ENCODE measurements around the gene EHMT1.
"Not testable (repeated sequence)": the region's sequence is repeated elsewhere in the genome, so short reads cannot be mapped to it uniquely, and the experiment has no call there.

The EHMT1 gene

DNA sequence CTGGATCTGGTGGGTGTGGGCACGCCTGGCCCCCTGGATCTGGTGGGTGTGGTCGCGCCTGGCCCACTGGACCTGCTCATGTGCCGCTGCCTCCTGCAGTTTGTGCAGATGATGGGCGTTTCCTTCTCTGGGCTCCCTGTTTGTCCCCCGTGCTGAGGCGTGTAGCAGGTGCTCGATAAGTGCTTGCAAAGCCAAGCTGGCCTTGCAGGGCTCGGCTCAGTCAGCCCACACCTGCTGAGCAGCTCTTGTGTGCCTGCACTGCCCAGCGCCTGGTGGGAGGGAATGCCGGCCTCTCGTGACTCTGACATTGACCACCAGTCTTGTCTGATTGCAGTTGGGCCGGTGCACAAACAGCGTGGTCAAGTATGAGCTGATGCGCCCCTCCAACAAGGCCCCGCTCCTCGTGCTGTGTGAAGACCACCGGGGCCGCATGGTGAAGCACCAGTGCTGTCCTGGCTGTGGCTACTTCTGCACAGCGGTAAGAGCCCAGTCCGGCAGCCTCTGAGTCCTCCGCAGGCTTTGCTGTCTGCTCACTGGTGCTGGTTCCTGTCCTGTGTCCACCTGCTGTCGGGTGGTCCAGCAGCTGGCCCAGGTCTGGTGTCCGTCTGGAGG, 156.1 kb downstream of the EHMT1 start:
- Histone ChIP-seq H3K9me3 (ENCODE audit: insufficient read depth, low read length) (0 out of 2 replicates have a peak, but pooled peaks cover 2% of the 10 kb centered on the region), H3K36me3 (ENCODE audit: insufficient read depth, insufficient read length, low read length) (peaks cover 86% of the 10 kb centered on the region), H3K4me3 (ENCODE audit: insufficient read length, low read depth) (no peak overlapping the region), H3K27me3 (ENCODE audit: insufficient read depth, insufficient read length) (no peaks in the 10 kb centered on the region), H3K9ac (ENCODE audit: insufficient read length, low read depth) (no peak overlapping the region), H3K4me1 (ENCODE audit: insufficient read depth, insufficient read length) (peaks cover 6% of the 10 kb centered on the region)
- no peak for DNase-seq (ENCODE audit: low read depth, low spot score)
- no peak for TF ChIP-seq SUZ12 (IDR thresholded peaks at IDR 0.05; ENCODE audit: extremely low read depth, insufficient read depth, insufficient read length)
- no peak for TF ChIP-seq ZNF274 (IDR thresholded peaks at IDR 0.05; ENCODE audit: low read depth, low read length)
- no peak for TF ChIP-seq YY1 (IDR thresholded peaks at IDR 0.05; ENCODE audit: insufficient read depth, insufficient read length)

DNA sequence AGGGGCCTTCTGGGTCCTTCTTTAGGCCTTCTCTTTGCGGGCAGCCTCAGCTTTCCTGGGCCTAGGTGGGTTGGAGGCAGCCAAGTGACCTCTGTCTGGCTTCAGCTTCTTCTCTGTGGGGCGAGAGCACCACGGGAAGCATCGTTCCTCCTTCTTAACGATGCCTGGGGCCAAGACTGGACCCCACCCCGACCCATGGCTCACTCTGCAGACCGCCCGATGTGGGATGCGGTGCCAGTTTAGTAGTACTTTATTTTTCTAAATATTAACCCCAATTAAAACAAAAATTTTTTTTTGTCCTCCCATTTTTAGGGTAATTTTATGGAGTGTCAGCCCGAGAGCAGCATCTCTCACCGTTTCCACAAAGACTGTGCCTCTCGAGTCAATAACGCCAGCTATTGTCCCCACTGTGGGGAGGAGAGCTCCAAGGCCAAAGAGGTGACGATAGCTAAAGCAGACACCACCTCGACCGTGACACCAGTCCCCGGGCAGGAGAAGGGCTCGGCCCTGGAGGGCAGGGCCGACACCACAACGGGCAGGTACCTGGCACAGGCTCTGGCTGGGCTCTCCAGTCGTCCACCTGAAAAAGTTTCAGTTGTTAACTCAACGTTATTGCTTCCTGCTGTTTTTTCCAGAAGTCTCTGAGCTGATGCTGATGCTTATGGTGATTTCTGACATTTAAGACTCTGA, 157.6 kb downstream of the EHMT1 start:
- Histone ChIP-seq H3K27me3 (ENCODE audit: insufficient read depth, insufficient read length) (no peaks in the 10 kb centered on the region), H3K4me3 (ENCODE audit: insufficient read length, low read depth) (no peak overlapping the region), H3K9ac (ENCODE audit: insufficient read length, low read depth) (no peak overlapping the region), H3K36me3 (ENCODE audit: insufficient read depth, insufficient read length, low read length) (peaks cover 86% of the 10 kb centered on the region), H3K4me1 (ENCODE audit: insufficient read depth, insufficient read length) (peaks cover 6% of the 10 kb centered on the region), H3K9me3 (ENCODE audit: insufficient read depth, low read length) (no peaks in the 10 kb centered on the region)
- DNase-seq (ENCODE audit: low read depth, low spot score), result no peak
- TF ChIP-seq YY1 (IDR thresholded peaks at IDR 0.05; ENCODE audit: insufficient read depth, insufficient read length), result no peak
- no peak for TF ChIP-seq SUZ12 (IDR thresholded peaks at IDR 0.05; ENCODE audit: extremely low read depth, insufficient read depth, insufficient read length)
- TF ChIP-seq ZNF274 (IDR thresholded peaks at IDR 0.05; ENCODE audit: low read depth, low read length), result no peak

DNA sequence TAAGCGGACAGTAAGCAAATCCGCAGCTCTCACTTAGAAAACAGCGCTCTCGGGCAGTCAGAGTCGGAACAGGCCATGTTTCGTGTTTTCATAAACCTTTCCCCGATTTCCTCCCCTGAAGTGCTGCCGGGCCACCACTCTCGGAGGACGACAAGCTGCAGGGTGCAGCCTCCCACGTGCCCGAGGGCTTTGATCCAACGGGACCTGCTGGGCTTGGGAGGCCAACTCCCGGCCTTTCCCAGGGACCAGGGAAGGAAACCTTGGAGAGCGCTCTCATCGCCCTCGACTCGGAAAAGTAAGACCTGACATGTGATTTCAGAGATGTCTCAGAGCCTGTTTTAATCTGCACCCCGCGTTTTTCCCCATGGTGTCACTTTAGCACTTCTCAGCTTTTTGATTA, 159.0 kb downstream of the EHMT1 start:
- no peak for TF ChIP-seq YY1 (IDR thresholded peaks at IDR 0.05; ENCODE audit: insufficient read depth, insufficient read length)
- no peak for TF ChIP-seq ZNF274 (IDR thresholded peaks at IDR 0.05; ENCODE audit: low read depth, low read length)
- TF ChIP-seq SUZ12 (IDR thresholded peaks at IDR 0.05; ENCODE audit: extremely low read depth, insufficient read depth, insufficient read length), result no peak
- H3K4me3 ChIP-seq (ENCODE audit: insufficient read length, low read depth), result no peak overlapping the region
- H3K4me1 ChIP-seq (ENCODE audit: insufficient read depth, insufficient read length), result peaks cover 6% of the 10 kb centered on the region
- H3K9me3 ChIP-seq (ENCODE audit: insufficient read depth, low read length), result no peaks in the 10 kb centered on the region
- no peak for DNase-seq (ENCODE audit: low read depth, low spot score)
- H3K36me3 ChIP-seq (ENCODE audit: insufficient read depth, insufficient read length, low read length), result peaks cover 92% of the 10 kb centered on the region
- no peaks in the 10 kb centered on the region for H3K27me3 ChIP-seq (ENCODE audit: insufficient read depth, insufficient read length)
- H3K9ac ChIP-seq (ENCODE audit: insufficient read length, low read depth), result no peak overlapping the region

DNA sequence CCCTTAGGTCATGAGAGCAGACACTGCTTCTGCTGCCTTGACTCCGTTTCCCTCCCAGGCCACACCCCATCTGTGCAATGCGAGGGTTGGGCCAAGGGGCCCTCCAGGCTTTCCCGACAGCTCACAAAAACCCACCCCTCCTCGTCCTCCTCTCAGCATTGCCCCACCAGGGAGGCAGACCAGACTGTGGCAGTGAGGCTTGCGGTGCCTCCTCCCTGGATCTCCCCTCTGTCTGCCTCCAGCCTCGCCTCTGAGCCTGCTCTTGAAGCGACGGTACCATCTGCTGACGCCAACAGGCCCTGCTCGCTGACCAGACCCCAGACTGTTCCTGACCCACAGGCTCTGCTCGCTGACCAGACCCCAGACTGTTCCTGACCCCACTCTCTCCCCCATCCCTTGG, 159.5 kb downstream of the EHMT1 start:
- H3K36me3 ChIP-seq (ENCODE audit: insufficient read depth, insufficient read length, low read length), result peaks cover 93% of the 10 kb centered on the region
- no peak for TF ChIP-seq YY1 (IDR thresholded peaks at IDR 0.05; ENCODE audit: insufficient read depth, insufficient read length)
- TF ChIP-seq ZNF274 (IDR thresholded peaks at IDR 0.05; ENCODE audit: low read depth, low read length), result no peak
- TF ChIP-seq SUZ12 (IDR thresholded peaks at IDR 0.05; ENCODE audit: extremely low read depth, insufficient read depth, insufficient read length), result no peak
- no peak for DNase-seq (ENCODE audit: low read depth, low spot score)

DNA sequence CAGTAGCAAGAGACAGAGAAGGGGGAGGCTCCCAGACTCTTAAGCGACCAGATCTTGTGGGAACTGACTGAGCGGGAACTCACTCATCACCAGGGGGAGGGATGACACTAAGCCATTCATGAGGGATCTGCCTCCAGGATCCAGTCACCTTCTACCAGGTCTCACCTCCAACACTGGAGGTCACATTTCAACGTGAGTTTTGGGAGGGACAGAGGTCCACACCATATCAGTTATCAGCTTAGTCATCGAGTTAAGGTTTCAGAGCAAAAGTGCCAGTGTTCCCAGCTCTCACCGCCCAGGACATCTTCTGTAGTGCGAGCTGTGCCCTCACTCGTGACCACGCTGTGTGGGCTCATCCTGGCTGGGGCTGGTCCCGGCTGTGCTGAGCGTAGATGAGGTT, 160.1 kb downstream of the EHMT1 start:
- H3K27me3 ChIP-seq (ENCODE audit: insufficient read depth, insufficient read length), result no peaks in the 10 kb centered on the region
- no peaks in the 10 kb centered on the region for H3K9me3 ChIP-seq (ENCODE audit: insufficient read depth, low read length)
- TF ChIP-seq ZNF274 (IDR thresholded peaks at IDR 0.05; ENCODE audit: low read depth, low read length) (no peak), YY1 (IDR thresholded peaks at IDR 0.05; ENCODE audit: insufficient read depth, insufficient read length) (no peak), SUZ12 (IDR thresholded peaks at IDR 0.05; ENCODE audit: extremely low read depth, insufficient read depth, insufficient read length) (no peak)
- no peak overlapping the region for H3K9ac ChIP-seq (ENCODE audit: insufficient read length, low read depth)
- DNase-seq (ENCODE audit: low read depth, low spot score), result no peak
- H3K4me3 ChIP-seq (ENCODE audit: insufficient read length, low read depth), result no peak overlapping the region
- peaks cover 6% of the 10 kb centered on the region for H3K4me1 ChIP-seq (ENCODE audit: insufficient read depth, insufficient read length)
- peaks cover 92% of the 10 kb centered on the region for H3K36me3 ChIP-seq (ENCODE audit: insufficient read depth, insufficient read length, low read length)

More for the DNA sequence above, 159.5 kb downstream of the EHMT1 start:
- Histone ChIP-seq H3K9me3 (ENCODE audit: insufficient read depth, low read length) (no peaks in the 10 kb centered on the region), H3K9ac (ENCODE audit: insufficient read length, low read depth) (no peak overlapping the region), H3K27me3 (ENCODE audit: insufficient read depth, insufficient read length) (no peaks in the 10 kb centered on the region), H3K4me3 (ENCODE audit: insufficient read length, low read depth) (no peak overlapping the region), H3K4me1 (ENCODE audit: insufficient read depth, insufficient read length) (peaks cover 6% of the 10 kb centered on the region)

DNA sequence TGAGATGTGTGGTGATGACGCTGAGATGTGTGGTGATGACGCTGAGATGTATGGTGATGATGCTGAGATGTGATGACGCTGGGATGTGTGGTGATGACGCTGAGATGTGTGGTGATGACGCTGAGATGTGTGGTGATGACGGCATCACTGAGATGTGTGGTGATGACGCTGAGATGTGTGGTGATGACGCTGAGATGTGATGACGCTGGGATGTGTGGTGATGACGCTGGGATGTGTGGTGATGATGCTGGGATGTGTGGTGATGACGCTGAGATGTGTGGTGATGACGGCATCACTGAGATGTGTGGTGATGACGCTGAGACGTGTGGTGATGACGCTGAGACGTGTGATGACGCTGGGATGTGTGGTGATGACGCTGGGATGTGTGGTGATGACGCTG, 161.2 kb downstream of the EHMT1 start:
- not testable (repeated sequence) for H3K4me1 ChIP-seq (ENCODE audit: insufficient read depth, insufficient read length); H3K9me3 ChIP-seq (ENCODE audit: insufficient read depth, low read length); H3K9ac ChIP-seq (ENCODE audit: insufficient read length, low read depth); DNase-seq (ENCODE audit: low read depth, low spot score); H3K4me3 ChIP-seq (ENCODE audit: insufficient read length, low read depth); H3K27me3 ChIP-seq (ENCODE audit: insufficient read depth, insufficient read length)
- peaks cover 91% of the 10 kb centered on the region for H3K36me3 ChIP-seq (ENCODE audit: insufficient read depth, insufficient read length, low read length)

DNA sequence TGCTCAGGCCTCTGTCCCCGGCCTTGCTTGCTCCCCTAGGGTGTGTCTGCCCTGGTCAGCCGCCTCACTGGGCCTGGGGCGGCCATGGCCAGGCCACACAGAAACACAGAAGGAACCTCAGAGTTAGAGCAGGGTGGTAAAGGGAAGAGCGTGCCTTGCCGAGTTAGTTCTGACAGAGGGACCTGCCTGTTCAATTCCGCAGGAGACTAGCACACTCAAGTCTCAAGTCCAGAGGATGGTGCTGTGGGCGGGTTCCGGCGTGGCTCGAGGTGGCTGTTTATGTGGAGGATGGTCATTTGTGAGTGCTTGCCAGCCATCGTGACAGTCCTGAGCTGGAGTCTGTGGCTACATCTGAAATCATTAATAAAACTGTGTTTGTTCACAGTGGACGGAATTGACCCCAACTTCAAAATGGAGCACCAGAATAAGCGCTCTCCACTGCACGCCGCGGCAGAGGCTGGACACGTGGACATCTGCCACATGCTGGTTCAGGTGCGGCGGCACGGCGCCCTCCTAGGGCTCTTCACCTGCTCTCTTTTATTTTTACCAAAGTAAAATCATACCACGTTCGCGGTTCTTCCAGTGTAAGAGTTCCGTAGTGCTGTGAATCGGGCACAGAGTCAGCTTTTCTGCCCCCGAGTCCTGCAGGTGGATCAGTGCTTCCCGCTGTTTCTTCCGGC, 163.2 kb downstream of the EHMT1 start:
- no peak for TF ChIP-seq YY1 (IDR thresholded peaks at IDR 0.05; ENCODE audit: insufficient read depth, insufficient read length)
- no peak for TF ChIP-seq ZNF274 (IDR thresholded peaks at IDR 0.05; ENCODE audit: low read depth, low read length)
- no peak for TF ChIP-seq SUZ12 (IDR thresholded peaks at IDR 0.05; ENCODE audit: extremely low read depth, insufficient read depth, insufficient read length)
- H3K9ac ChIP-seq (ENCODE audit: insufficient read length, low read depth), result no peak overlapping the region
- H3K36me3 ChIP-seq (ENCODE audit: insufficient read depth, insufficient read length, low read length), result peaks cover 79% of the 10 kb centered on the region
- no peaks in the 10 kb centered on the region for H3K27me3 ChIP-seq (ENCODE audit: insufficient read depth, insufficient read length)
- no peak overlapping the region for H3K4me3 ChIP-seq (ENCODE audit: insufficient read length, low read depth)
- H3K4me1 ChIP-seq (ENCODE audit: insufficient read depth, insufficient read length), result peaks cover 19% of the 10 kb centered on the region
- DNase-seq (ENCODE audit: low read depth, low spot score), result no peak
- H3K9me3 ChIP-seq (ENCODE audit: insufficient read depth, low read length), result no peaks in the 10 kb centered on the region

All from NT2/D1 (cell line).